ENCODE data around the gene CORO7. TPM values are rescaled to one million over a fixed set of nuclear protein-coding genes. Genes with fewer than 3 reads are reported as not detected.

Gene CORO7
- polyA plus RNA-seq, 1 of the 3 experiments (the other 2 are of a cell fraction): 25.8 TPM

DNA sequence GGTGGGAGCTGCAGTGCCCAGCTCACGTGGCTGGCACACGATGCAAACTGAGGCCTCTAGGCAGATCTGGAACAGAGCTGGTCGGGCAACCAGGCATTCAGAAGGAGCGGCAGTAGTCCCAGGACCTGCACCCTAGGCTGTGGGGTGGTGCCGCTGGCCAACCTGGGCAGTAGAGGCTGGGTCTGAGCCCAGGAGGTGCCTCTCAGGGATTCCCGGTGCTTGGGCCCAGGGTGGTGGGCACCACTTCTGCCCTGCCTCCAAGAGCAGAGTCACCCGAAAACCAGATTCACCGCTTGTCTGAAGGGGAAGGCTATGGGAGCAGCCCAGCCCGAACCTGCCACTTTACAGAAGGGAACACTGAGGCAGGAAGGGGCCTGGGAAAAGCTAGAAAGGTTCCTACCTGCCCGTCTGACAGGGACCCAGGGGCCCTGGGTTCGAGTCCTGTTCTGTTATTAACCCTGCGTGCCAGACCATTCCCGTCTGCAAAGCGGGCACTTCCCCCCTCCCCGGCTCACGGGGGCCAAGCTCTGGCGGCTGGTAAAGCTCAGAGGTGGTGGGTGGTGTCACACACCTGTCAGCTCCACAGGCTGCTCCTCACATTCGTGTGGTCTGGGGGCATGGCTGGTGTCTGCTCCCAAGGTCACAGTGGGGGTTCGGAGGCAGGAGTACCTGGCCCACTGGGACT is 83.6 kb downstream of the CORO7 start:
- POLR2A ChIA-PET: no interaction called here
- TF ChIP-seq SIN3A (IDR thresholded peaks at IDR 0.05; ENCODE audit: borderline replicate concordance, low read depth, low read length) (no peak), YY1 (IDR thresholded peaks at IDR 0.05; ENCODE audit: low read depth) (no peak), GABPA (IDR thresholded peaks at IDR 0.05; ENCODE audit: low read depth) (no peak), NRF1 (IDR thresholded peaks at IDR 0.05; ENCODE audit: low read depth, low read length) (no peak), MEF2A (IDR thresholded peaks at IDR 0.05; ENCODE audit: borderline replicate concordance, low read depth) (no peak), FOXM1 (IDR thresholded peaks at IDR 0.05; ENCODE audit: low read depth) (no peak), GATA2 (CRISPR knock-in tag; IDR thresholded peaks at IDR 0.05) (no peak), CHD2 (IDR thresholded peaks at IDR 0.05; ENCODE audit: low read length, partially characterized antibody) (no peak), ELF1 (IDR thresholded peaks at IDR 0.05) (no peak), EP300 (IDR thresholded peaks at IDR 0.05; ENCODE audit: borderline replicate concordance in 1 of 2, low read depth in 1 of 2, low read length in 1 of 2) (no peak), POLR2AphosphoS5 (IDR thresholded peaks at IDR 0.05; ENCODE audit: low read depth, low read length) (no peak), RCOR1 (IDR thresholded peaks at IDR 0.05; ENCODE audit: low read length) (no peak), NFIC (IDR thresholded peaks at IDR 0.05; ENCODE audit: borderline replicate concordance) (no peak), RXRA (IDR thresholded peaks at IDR 0.05; ENCODE audit: borderline replicate concordance, low read depth) (no peak)
- TF ChIP-seq, protein P1, sequence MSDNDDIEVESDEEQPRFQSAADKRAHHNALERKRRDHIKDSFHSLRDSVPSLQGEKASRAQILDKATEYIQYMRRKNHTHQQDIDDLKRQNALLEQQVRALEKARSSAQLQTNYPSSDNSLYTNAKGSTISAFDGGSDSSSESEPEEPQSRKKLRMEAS (IDR thresholded peaks at IDR 0.05; ENCODE audit: low read depth): no peak
- TF ChIP-seq, protein P2, sequence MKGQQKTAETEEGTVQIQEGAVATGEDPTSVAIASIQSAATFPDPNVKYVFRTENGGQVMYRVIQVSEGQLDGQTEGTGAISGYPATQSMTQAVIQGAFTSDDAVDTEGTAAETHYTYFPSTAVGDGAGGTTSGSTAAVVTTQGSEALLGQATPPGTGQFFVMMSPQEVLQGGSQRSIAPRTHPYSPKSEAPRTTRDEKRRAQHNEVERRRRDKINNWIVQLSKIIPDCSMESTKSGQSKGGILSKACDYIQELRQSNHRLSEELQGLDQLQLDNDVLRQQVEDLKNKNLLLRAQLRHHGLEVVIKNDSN (IDR thresholded peaks at IDR 0.05; ENCODE audit: borderline replicate concordance, low read depth): no peak
- TF ChIP-seq, protein P3, sequence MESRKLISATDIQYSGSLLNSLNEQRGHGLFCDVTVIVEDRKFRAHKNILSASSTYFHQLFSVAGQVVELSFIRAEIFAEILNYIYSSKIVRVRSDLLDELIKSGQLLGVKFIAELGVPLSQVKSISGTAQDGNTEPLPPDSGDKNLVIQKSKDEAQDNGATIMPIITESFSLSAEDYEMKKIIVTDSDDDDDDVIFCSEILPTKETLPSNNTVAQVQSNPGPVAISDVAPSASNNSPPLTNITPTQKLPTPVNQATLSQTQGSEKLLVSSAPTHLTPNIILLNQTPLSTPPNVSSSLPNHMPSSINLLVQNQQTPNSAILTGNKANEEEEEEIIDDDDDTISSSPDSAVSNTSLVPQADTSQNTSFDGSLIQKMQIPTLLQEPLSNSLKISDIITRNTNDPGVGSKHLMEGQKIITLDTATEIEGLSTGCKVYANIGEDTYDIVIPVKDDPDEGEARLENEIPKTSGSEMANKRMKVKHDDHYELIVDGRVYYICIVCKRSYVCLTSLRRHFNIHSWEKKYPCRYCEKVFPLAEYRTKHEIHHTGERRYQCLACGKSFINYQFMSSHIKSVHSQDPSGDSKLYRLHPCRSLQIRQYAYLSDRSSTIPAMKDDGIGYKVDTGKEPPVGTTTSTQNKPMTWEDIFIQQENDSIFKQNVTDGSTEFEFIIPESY (IDR thresholded peaks at IDR 0.05; ENCODE audit: borderline replicate concordance, low read depth): no peak
- peaks cover 50% of the 10 kb centered on the region for H3K79me2 ChIP-seq (ENCODE audit: insufficient read depth)

More for the DNA sequence above, 83.6 kb downstream of the CORO7 start:
- Histone ChIP-seq H3K27ac (ENCODE audit: low read depth in 2 of 2, low read length in 1 of 2) (no peak overlapping the region), H3K36me3 (replicated peaks in 1 of 2; ENCODE audit: control insufficient read depth in 1 of 2, insufficient read depth in 2 of 2, low read length in 1 of 2) (peaks cover 3 to 32% of the 10 kb centered on the region in 2 experiments), H2AFZ (ENCODE audit: low read depth) (no peak overlapping the region), H3K9ac (no peak overlapping the region), H3K4me1 (ENCODE audit: control insufficient read depth in 1 of 2, insufficient read depth in 2 of 2, low read depth in 1 of 2, low read length in 1 of 2) (peaks cover 14 to 18% of the 10 kb centered on the region in 2 experiments; a peak in 3 of 4 replicates), H3K4me2 (no peak overlapping the region), H3F3A (replicated peaks; ENCODE audit: insufficient read depth) (peaks cover 15% of the 10 kb centered on the region), H3K27me3 (ENCODE audit: insufficient read depth) (no peaks in the 10 kb centered on the region), H3K9me3 (no peaks in the 10 kb centered on the region), H4K20me1 (ENCODE audit: insufficient read depth) (peaks cover 36% of the 10 kb centered on the region), H3K4me3 (ENCODE audit: low read depth in 2 of 2, low read length in 1 of 2) (no peak overlapping the region), H3K9me2 (no peaks in the 10 kb centered on the region)
- no peak for DNase-seq
- CTCF ChIA-PET: interaction anchor here (0.7 to 14.9 kb wide), 14 partner anchors 8 to 350 kb away, joined by 3 to 281 read pairs (median 11); no protein-coding TSS in a partner anchor
- 90% methylated on average over 2 of the region's 19 CpGs for WGBS (ENCODE audit: low lambda C conversion rate)

All from SK-N-SH (cell line).